ENCODE measurements around the gene ADAMTS15. TPM values are rescaled to one million over a fixed set of nuclear protein-coding genes. Genes with fewer than 3 reads are reported as not detected.

ADAMTS15 gene
- total RNA-seq, 2 donors from 2014 or later = 0.59 to 1.5 TPM

DNA sequence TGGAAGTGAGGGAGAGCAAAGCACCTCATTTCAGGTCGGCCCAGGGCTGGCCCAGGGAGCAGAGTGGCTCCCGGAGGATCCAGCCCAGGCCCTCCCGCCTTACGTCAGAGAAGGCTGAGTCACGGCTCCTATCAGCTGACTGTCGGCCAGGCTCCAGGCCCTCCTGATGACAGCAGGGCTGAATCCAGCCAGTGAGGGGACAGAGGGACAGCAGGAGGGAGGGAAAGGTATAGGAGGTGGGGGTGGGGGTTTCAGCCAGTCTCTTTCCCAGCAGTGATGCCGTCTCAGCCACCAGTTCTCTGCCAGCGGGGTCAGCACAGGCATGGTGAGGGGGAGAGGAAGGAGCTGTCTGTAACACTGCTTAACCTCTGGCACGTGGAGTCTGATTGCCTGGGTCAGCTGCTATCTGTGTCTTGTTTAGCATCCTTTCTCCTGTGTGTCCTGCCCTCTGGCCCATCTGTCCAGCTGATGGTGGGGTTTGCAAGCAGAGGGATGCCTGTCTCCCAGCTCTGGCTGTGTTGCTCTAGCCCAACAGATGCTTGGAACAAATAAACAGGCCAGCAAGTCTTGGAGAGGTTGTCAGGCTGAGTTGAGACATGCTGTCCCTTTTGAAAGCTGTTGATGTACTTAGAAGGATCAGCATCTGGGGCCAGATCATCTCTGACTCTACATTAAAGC is 74.0 kb downstream of the ADAMTS15 start:
- Histone ChIP-seq H3K36me3 (no peaks in the 10 kb centered on the region), H3K9me3 (no peaks in the 10 kb centered on the region), H3K27me3 (replicated peaks; ENCODE audit: insufficient read depth) (no peaks in the 10 kb centered on the region), H3K4me3 (no peak overlapping the region), H3K27ac (peak overlapping the region; percentile 52 to 62), H3K4me1 (replicated peaks) (no peaks in the 10 kb centered on the region)
- WGBS = 45% methylated on average over 9 of the region's 9 CpGs
- intact Hi-C loops (cut with DNase I) = loop anchor here (5.0 kb wide), 1 partner anchor 45 kb away; no protein-coding TSS in a partner anchor
- TF ChIP-seq POLR2AphosphoS5 (IDR thresholded peaks at IDR 0.05) (peak; percentile 64), POLR2A (IDR thresholded peaks at IDR 0.05) (no peak)
- DNase-seq (ENCODE audit: low spot score) = peak; percentile 33

- DNase-seq (ENCODE audit: low spot score) = no peak
- Histone ChIP-seq H3K27ac (peak overlapping the region; percentile 52 to 62), H3K27me3 (replicated peaks; ENCODE audit: insufficient read depth) (no peaks in the 10 kb centered on the region), H3K4me1 (replicated peaks) (no peaks in the 10 kb centered on the region), H3K9me3 (no peaks in the 10 kb centered on the region), H3K36me3 (no peaks in the 10 kb centered on the region), H3K4me3 (no peak overlapping the region)
- intact Hi-C loops (cut with DNase I) = loop anchor here (5.0 kb wide), 1 partner anchor 46 kb away; no protein-coding TSS in a partner anchor
- TF ChIP-seq POLR2A (IDR thresholded peaks at IDR 0.05) = no peak
- TF ChIP-seq POLR2AphosphoS5 (IDR thresholded peaks at IDR 0.05) = no peak
- TF ChIP-seq, protein P1, sequence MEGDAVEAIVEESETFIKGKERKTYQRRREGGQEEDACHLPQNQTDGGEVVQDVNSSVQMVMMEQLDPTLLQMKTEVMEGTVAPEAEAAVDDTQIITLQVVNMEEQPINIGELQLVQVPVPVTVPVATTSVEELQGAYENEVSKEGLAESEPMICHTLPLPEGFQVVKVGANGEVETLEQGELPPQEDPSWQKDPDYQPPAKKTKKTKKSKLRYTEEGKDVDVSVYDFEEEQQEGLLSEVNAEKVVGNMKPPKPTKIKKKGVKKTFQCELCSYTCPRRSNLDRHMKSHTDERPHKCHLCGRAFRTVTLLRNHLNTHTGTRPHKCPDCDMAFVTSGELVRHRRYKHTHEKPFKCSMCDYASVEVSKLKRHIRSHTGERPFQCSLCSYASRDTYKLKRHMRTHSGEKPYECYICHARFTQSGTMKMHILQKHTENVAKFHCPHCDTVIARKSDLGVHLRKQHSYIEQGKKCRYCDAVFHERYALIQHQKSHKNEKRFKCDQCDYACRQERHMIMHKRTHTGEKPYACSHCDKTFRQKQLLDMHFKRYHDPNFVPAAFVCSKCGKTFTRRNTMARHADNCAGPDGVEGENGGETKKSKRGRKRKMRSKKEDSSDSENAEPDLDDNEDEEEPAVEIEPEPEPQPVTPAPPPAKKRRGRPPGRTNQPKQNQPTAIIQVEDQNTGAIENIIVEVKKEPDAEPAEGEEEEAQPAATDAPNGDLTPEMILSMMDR (IDR thresholded peaks at IDR 0.05) = no peak
- 81% methylated on average over 2 of the region's 2 CpGs for WGBS
These were observed 74.7 kb downstream of the ADAMTS15 start for GRCh38 chr11:130523166-130523565.

DNA sequence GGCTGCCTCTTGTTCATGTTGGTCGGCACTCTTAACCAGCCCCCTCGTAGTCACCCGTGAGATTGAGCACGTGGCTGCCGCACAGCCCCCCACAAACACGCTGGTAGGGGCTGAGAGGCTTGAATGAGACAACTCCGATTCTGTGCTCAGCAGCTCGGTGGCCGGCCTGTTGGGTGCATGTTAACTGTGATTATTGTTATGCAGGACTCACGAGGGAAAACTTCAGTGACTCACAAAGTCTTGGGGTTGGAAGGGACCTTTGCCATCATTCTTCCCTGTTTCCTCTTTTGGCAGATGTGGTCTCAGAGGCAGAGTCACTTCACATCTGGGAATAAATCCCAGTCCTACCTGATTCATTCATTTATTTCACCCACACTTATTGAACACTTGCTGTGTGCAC is 75.2 kb downstream of the ADAMTS15 start:
- WGBS = 84% methylated on average over 10 of the region's 10 CpGs
- no peaks in the 10 kb centered on the region for H3K27me3 ChIP-seq (replicated peaks; ENCODE audit: insufficient read depth)
- DNase-seq (ENCODE audit: low spot score) = no peak
- no peaks in the 10 kb centered on the region for H3K36me3 ChIP-seq
- TF ChIP-seq, protein P1 (IDR thresholded peaks at IDR 0.05) = no peak
- TF ChIP-seq POLR2AphosphoS5 (IDR thresholded peaks at IDR 0.05) (no peak), POLR2A (IDR thresholded peaks at IDR 0.05) (no peak)
- H3K27ac ChIP-seq = no peak overlapping the region
- intact Hi-C loops (cut with DNase I) = loop anchor here (5.0 kb wide), 1 partner anchor 46 kb away; no protein-coding TSS in a partner anchor
- no peaks in the 10 kb centered on the region for H3K9me3 ChIP-seq
- no peaks in the 10 kb centered on the region for H3K4me1 ChIP-seq (replicated peaks)
- no peak overlapping the region for H3K4me3 ChIP-seq

DNA sequence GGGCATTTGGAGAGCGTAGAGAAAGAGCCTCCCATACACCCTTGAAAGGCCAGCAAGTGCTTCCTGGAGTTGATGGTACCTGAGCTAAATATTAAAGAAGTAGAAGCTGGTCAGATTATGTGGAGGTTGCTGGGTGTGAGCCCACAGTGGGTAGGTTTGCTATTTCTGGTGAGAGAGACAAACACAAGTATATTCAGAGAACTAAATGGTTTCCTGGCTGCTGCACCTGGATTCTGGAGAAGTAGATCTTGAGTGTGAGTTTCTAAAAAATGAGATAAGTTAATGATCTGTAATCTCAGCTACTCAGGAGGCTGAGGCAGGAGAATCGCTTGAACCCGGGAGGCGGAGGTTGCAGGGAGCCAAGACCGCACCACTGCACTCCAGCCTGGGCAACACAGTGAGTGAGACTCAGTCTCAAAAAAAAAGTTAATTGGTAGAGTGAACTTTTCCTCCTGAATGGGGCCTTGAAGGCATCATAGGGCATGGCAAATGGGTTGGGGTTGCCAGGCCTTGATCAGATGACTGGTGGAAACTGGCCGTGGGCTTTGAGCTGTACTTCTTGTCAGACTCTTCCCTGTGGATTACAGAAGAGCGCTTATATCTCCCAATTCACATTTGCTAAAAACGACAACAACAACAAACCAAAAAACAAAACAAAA is 75.8 kb downstream of the ADAMTS15 start:
- Histone ChIP-seq H3K27ac (no peak overlapping the region), H3K9me3 (no peaks in the 10 kb centered on the region), H3K4me1 (replicated peaks) (no peaks in the 10 kb centered on the region), H3K4me3 (no peak overlapping the region), H3K27me3 (replicated peaks; ENCODE audit: insufficient read depth) (no peaks in the 10 kb centered on the region), H3K36me3 (no peaks in the 10 kb centered on the region)
- TF ChIP-seq, protein P1 (IDR thresholded peaks at IDR 0.05) = no peak
- TF ChIP-seq POLR2A (IDR thresholded peaks at IDR 0.05) (no peak), POLR2AphosphoS5 (IDR thresholded peaks at IDR 0.05) (no peak)
- intact Hi-C loops (cut with DNase I) = loop anchor here (5.0 kb wide), 1 partner anchor 47 kb away; no protein-coding TSS in a partner anchor
- no peak for DNase-seq (ENCODE audit: low spot score)
- WGBS = 96% methylated on average over 8 of the region's 8 CpGs

GRCh38 chr11:130525307-130525706 is 76.9 kb downstream of the ADAMTS15 start:
- TF ChIP-seq POLR2AphosphoS5 (IDR thresholded peaks at IDR 0.05) (no peak), POLR2A (IDR thresholded peaks at IDR 0.05) (no peak)
- TF ChIP-seq, protein P1 (IDR thresholded peaks at IDR 0.05) = no peak
- Histone ChIP-seq H3K4me1 (replicated peaks) (no peaks in the 10 kb centered on the region), H3K27me3 (replicated peaks; ENCODE audit: insufficient read depth) (no peaks in the 10 kb centered on the region), H3K27ac (no peak overlapping the region), H3K4me3 (no peak overlapping the region), H3K9me3 (no peaks in the 10 kb centered on the region), H3K36me3 (no peaks in the 10 kb centered on the region)
- no peak for DNase-seq (ENCODE audit: low spot score)
- 91% methylated on average over 6 of the region's 6 CpGs for WGBS
- intact Hi-C loops (cut with DNase I) = no loop called here

Other genes starting within 250 kb of the ADAMTS15 start
- gene ZBTB44, start 133.7 kb upstream of the ADAMTS15 start, total RNA-seq = 10 to 100 TPM; 35.9 to 80.3 TPM
- gene ADAMTS8, start 20.0 kb upstream of the ADAMTS15 start, total RNA-seq = 1 to 10 TPM in 1 of 2 donors, under 1 TPM in 1; 0.82 to 1.7 TPM